IMR-90 (cell line): Measurements from ENCODE around the gene DCHS2. TPM values are rescaled to one million over a fixed set of nuclear protein-coding genes. Genes with fewer than 3 reads are reported as not detected.

Source experiments
- ATAC-seq: fragments of 200-7000 bp; cut with Tn5 transposase; 2 replicates; pipeline ENCODE4 v1.9.1; 2020; ENCODE audit warnings: low read depth, mild to moderate bottlenecking, moderate library complexity
- BruUV-seq: library from RNA; stranded (reverse); fragments of 400-500 nt; replicated peaks from 2 replicates; lab custom pipeline; 2021; lab: Mats Ljungman, UMichigan
- CTCF ChIA-PET: fragments of 300-600 bp; formaldehyde crosslinking; extraction: SDS; loops from one replicate; lab custom pipeline; 2021; ENCODE audit warnings: antibody characterized with exemption; lab: Yijun Ruan, JAX
- POLR2A ChIA-PET: fragments of 300-600 bp; sonication (Branson Sonifier 250); formaldehyde crosslinking; loops from one replicate; lab custom pipeline; 2022; ENCODE audit warnings: antibody characterized with exemption; ENCODE audit not compliant: unreplicated experiment; lab: Charles Lee
- DNase-seq: peaks from one replicate; pipeline ENCODE4 v3.0.0; 2013
- H2AFZ ChIP-seq: replicated peaks from 2 replicates; pipeline ENCODE3; 2013; ENCODE audit warnings: low read length, mild to moderate bottlenecking; ENCODE audit not compliant: poor library complexity
- H2AK5ac ChIP-seq: 2 replicates; pipeline ENCODE4 v1.6.1; 2013; ENCODE audit warnings: low read depth, low read length, inconsistent platforms
- H2AK9ac ChIP-seq: replicated peaks from 2 replicates; pipeline ENCODE3; 2013; ENCODE audit warnings: mild to moderate bottlenecking, low read depth, low read length, moderate library complexity; ENCODE audit not compliant: poor library complexity
- H2BK120ac ChIP-seq: 2 replicates; pipeline ENCODE4 v1.6.1; 2013; ENCODE audit warnings: low read depth, low read length, inconsistent platforms
- H2BK15ac ChIP-seq: 3 replicates; pipeline ENCODE4 v1.6.1; 2013; ENCODE audit warnings: low read depth, low read length, inconsistent platforms
- H2BK20ac ChIP-seq: 2 replicates; pipeline ENCODE4 v1.6.1; 2013; ENCODE audit warnings: low read depth, mild to moderate bottlenecking, inconsistent platforms, low read length, moderate library complexity
- H2BK5ac ChIP-seq: 2 replicates; pipeline ENCODE4 v1.6.1; 2013; ENCODE audit warnings: mild to moderate bottlenecking, low read depth, low read length, inconsistent platforms; ENCODE audit not compliant: poor library complexity, severe bottlenecking
- H3K14ac ChIP-seq: replicated peaks from 2 replicates; pipeline ENCODE4 v1.6.1; 2013; ENCODE audit warnings: low read depth, low read length, inconsistent platforms
- H3K18ac ChIP-seq: 2 replicates; pipeline ENCODE4 v1.6.1; 2013; ENCODE audit warnings: low read depth, low read length, control low read depth
- H3K23ac ChIP-seq: 2 replicates; pipeline ENCODE4 v1.6.1; 2013; ENCODE audit warnings: low read depth, low read length, inconsistent platforms
- H3K27ac ChIP-seq: 2 replicates; pipeline ENCODE4 v1.5.1; 2013; ENCODE audit warnings: mild to moderate bottlenecking, control low read depth, low read length; ENCODE audit not compliant: insufficient read depth
- H3K27me3 ChIP-seq: 2 replicates; pipeline ENCODE4 v1.6.1; 2013; ENCODE audit warnings: low read length; ENCODE audit not compliant: control insufficient read depth, insufficient read depth
- H3K36me3 ChIP-seq: 2 replicates; pipeline ENCODE4 v1.6.1; 2013; ENCODE audit warnings: low read length, mixed read lengths; ENCODE audit not compliant: control insufficient read depth, insufficient read depth
- H3K4ac ChIP-seq: 2 replicates; pipeline ENCODE4 v1.6.1; 2013; ENCODE audit warnings: low read depth, low read length, inconsistent platforms
- H3K4me1 ChIP-seq: 2 replicates; pipeline ENCODE4 v1.6.1; 2013; ENCODE audit warnings: low read length, mixed read lengths; ENCODE audit not compliant: control insufficient read depth, insufficient read depth
- H3K4me2 ChIP-seq: 2 replicates; pipeline ENCODE4 v1.6.1; 2013; ENCODE audit warnings: low read depth, mild to moderate bottlenecking, control low read depth, low read length, moderate library complexity
- H3K4me3 ChIP-seq: 2 replicates; pipeline ENCODE4 v1.5.1; 2013; ENCODE audit warnings: low read depth, mild to moderate bottlenecking, control low read depth, low read length, moderate library complexity; ENCODE audit not compliant: insufficient read depth
- H3K56ac ChIP-seq: 2 replicates; pipeline ENCODE4 v1.6.1; 2013; ENCODE audit warnings: low read length, inconsistent platforms; ENCODE audit not compliant: insufficient read depth; ENCODE audit errors: extremely low read depth
- H3K79me1 ChIP-seq, 2 experiments: 2 replicates each; pipeline ENCODE4 v1.6.1; 2013; ENCODE audit warnings: low read length in 2 of 2, inconsistent platforms in 1 of 2, low read depth in 1 of 2
- H3K9ac ChIP-seq: 2 replicates; pipeline ENCODE4 v1.6.1; 2013; ENCODE audit warnings: low read depth, low read length, control low read depth
- H3K9me1 ChIP-seq: 2 replicates; pipeline ENCODE4 v1.6.1; 2013; ENCODE audit warnings: low read length, inconsistent platforms; ENCODE audit not compliant: insufficient read depth
- H3K9me3 ChIP-seq: 2 replicates; pipeline ENCODE4 v1.6.1; 2013; ENCODE audit warnings: low read length; ENCODE audit not compliant: control insufficient read depth, insufficient read depth
- H4K20me1 ChIP-seq: 2 replicates; pipeline ENCODE4 v1.6.1; 2013; ENCODE audit warnings: low read length, inconsistent platforms; ENCODE audit not compliant: insufficient read depth
- H4K5ac ChIP-seq: 2 replicates; pipeline ENCODE4 v1.6.1; 2013; ENCODE audit warnings: mild to moderate bottlenecking, low read depth, low read length, control low read depth
- H4K8ac ChIP-seq, 2 experiments: 2 replicates each; pipeline ENCODE4 v1.6.1; 2013; ENCODE audit warnings: low read depth in 2 of 2, low read length in 2 of 2, control low read depth in 1 of 2, inconsistent platforms in 1 of 2
- H4K91ac ChIP-seq: 2 replicates; pipeline ENCODE4 v1.6.1; 2013; ENCODE audit warnings: low read depth, low read length, inconsistent platforms; ENCODE audit not compliant: insufficient read depth
- BHLHE40 ChIP-seq: fragments of 150-350 bp; IDR thresholded peaks from 2 replicates; pipeline ENCODE4 v1.6.1; 2016; ENCODE audit warnings: mild to moderate bottlenecking, low read depth, low read length
- CEBPB ChIP-seq: IDR thresholded peaks from 2 replicates; pipeline ENCODE4 v1.6.1; 2012; ENCODE audit warnings: low read depth, low read length, improper control_type of control experiment
- NFE2L2 ChIP-seq: fragments of 150-350 bp; IDR thresholded peaks from 2 replicates; pipeline ENCODE4 v1.6.1; 2016; ENCODE audit warnings: low read depth, mild to moderate bottlenecking, low read length
- RAD21 ChIP-seq: IDR thresholded peaks from 2 replicates; pipeline ENCODE4 v1.6.1; 2012; ENCODE audit warnings: low read length, improper control_type of control experiment
- RFX5 ChIP-seq: IDR thresholded peaks from 2 replicates; pipeline ENCODE4 v1.8.0; 2012; ENCODE audit warnings: low read depth, mild to moderate bottlenecking, low read length, moderate library complexity
- SMC3 ChIP-seq: fragments of 150-350 bp; IDR thresholded peaks from 2 replicates; pipeline ENCODE4 v1.6.1; 2016; ENCODE audit warnings: low read depth, mild to moderate bottlenecking, antibody characterized with exemption, low read length, moderate library complexity
- WGBS, 2 experiments: methylation state at CpG; one replicate each; pipeline versions ENCODE4 v1.1.5 to v1.1.7; 2013; ENCODE audit warnings: missing lambda C conversion rate in 2 of 2; ENCODE audit not compliant: insufficient read length in 1 of 2; ENCODE audit errors: extremely low coverage in 2 of 2; 5-methylcytosine and 5-hydroxymethylcytosine counted together
- dilution Hi-C: fragments of 300-500 bp; cut with HindIII; formaldehyde crosslinking; loops from one replicate; pipeline ENCODE4 v1.14.3; 2018; ENCODE audit warnings: low sequenced_read_pairs; ENCODE audit not compliant: unreplicated experiment
- in situ Hi-C: fragments of 300-500 bp; cut with MboI; formaldehyde crosslinking; loops from 3 replicates; pipeline ENCODE4 v1.14.3; 2019; ENCODE audit warnings: low sequenced_read_pairs, inconsistent platforms, mixed read lengths
- intact Hi-C: fragments of 100-400 bp; cut with micrococcal nuclease; formaldehyde crosslinking; loops from 2 replicates; pipeline ENCODE4 v1.10.0; 2022
- polyA plus RNA-seq, 3 experiments: library from polyadenylated mRNA; depleted of rRNA; stranded (reverse); fragments of >200 nt; gene quantifications; 2 replicates each; pipeline ENCODE4 v1.2.3, GENCODE V29; 2012; ENCODE audit warnings: low replicate concordance in 1 of 3
- total RNA-seq: library from RNA; depleted of rRNA; stranded (reverse); fragments of >200 nt; gene quantifications from 2 replicates; pipeline ENCODE4 v1.2.3, GENCODE V29; 2012
- TF ChIP-seq, protein P1 (sequence below): fragments of 150-350 bp; IDR thresholded peaks from 2 replicates; pipeline ENCODE4 v1.6.1; 2016; ENCODE audit warnings: low read depth, mild to moderate bottlenecking, low read length, moderate library complexity, borderline replicate concordance
- TF ChIP-seq, protein P2 (sequence below): conservative IDR thresholded peaks from 2 replicates; pipeline ENCODE4 v1.5.1; 2012; ENCODE audit warnings: mild to moderate bottlenecking, low read depth, low read length, improper control_type of control experiment

Gene DCHS2
- total and polyA plus RNA-seq, 2 of the 4 experiments (the other 2 are of a cell fraction) = not detected

DNA sequence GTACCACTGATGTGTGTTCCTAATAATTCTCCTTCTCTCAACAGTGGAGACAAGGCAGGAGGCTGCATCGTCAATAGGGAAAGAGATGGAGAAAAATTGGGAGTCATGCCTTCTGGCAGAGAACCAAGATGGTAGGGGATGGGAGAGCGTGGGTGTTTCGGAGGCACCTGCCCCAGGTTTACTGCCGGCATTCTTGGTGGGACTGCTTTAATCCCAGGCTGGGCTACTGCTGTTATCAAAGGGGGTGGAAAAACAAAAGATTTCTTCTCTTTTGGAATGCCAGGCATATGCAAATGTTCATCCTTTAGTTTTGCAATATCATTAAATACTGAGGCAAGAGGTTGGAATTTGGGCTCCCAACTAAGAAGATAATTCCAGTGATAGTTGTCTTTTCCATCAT is 257.0 kb downstream of the DCHS2 start:
- no peaks in the 10 kb centered on the region for H3K9me1 ChIP-seq
- H4K5ac ChIP-seq = no peak overlapping the region
- H2AK9ac ChIP-seq = no peak overlapping the region
- no peak overlapping the region for H2BK5ac ChIP-seq
- no peak overlapping the region for H2AK5ac ChIP-seq
- ChIA-PET POLR2A (no interaction called here), CTCF (no interaction called here)
- no peak overlapping the region for H4K91ac ChIP-seq
- H3K18ac ChIP-seq = no peak overlapping the region
- H3K36me3 ChIP-seq = no peaks in the 10 kb centered on the region
- no peak overlapping the region for H3K23ac ChIP-seq
- no peaks in the 10 kb centered on the region for H4K20me1 ChIP-seq
- no peak overlapping the region for H3K56ac ChIP-seq
- no peak overlapping the region for H2BK15ac ChIP-seq
- WGBS, 2 experiments = no CpG with 5 or more reads among the region's 4 CpGs
- no peak overlapping the region for H3K9ac ChIP-seq
- H3K27ac ChIP-seq = no peak overlapping the region
- in situ Hi-C loops = no loop called here
- H3K4me2 ChIP-seq = no peak overlapping the region
- H3K27me3 ChIP-seq = no peaks in the 10 kb centered on the region
- H4K8ac ChIP-seq = no peak overlapping the region
- no peaks in the 10 kb centered on the region for H3K79me1 ChIP-seq
- no peak overlapping the region for H3K4me3 ChIP-seq
- no peaks in the 10 kb centered on the region for H3K4me1 ChIP-seq
- no peaks in the 10 kb centered on the region for H3K9me3 ChIP-seq
- no peak for ATAC-seq
- H2BK120ac ChIP-seq = no peak overlapping the region
- dilution Hi-C loops = no loop called here
- H2AFZ ChIP-seq = no peak overlapping the region
- no peak overlapping the region for H3K14ac ChIP-seq
- no peak for DNase-seq
- BruUV-seq = no TSS peak
- no peak overlapping the region for H2BK20ac ChIP-seq
- intact Hi-C loops = no loop called here
- TF ChIP-seq NFE2L2 (no peak), BHLHE40 (no peak), RFX5 (no peak), SMC3 (no peak), RAD21 (no peak), CEBPB (no peak)
- TF ChIP-seq, protein P1, sequence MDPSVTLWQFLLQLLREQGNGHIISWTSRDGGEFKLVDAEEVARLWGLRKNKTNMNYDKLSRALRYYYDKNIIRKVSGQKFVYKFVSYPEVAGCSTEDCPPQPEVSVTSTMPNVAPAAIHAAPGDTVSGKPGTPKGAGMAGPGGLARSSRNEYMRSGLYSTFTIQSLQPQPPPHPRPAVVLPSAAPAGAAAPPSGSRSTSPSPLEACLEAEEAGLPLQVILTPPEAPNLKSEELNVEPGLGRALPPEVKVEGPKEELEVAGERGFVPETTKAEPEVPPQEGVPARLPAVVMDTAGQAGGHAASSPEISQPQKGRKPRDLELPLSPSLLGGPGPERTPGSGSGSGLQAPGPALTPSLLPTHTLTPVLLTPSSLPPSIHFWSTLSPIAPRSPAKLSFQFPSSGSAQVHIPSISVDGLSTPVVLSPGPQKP = no peak
- TF ChIP-seq, protein P2, sequence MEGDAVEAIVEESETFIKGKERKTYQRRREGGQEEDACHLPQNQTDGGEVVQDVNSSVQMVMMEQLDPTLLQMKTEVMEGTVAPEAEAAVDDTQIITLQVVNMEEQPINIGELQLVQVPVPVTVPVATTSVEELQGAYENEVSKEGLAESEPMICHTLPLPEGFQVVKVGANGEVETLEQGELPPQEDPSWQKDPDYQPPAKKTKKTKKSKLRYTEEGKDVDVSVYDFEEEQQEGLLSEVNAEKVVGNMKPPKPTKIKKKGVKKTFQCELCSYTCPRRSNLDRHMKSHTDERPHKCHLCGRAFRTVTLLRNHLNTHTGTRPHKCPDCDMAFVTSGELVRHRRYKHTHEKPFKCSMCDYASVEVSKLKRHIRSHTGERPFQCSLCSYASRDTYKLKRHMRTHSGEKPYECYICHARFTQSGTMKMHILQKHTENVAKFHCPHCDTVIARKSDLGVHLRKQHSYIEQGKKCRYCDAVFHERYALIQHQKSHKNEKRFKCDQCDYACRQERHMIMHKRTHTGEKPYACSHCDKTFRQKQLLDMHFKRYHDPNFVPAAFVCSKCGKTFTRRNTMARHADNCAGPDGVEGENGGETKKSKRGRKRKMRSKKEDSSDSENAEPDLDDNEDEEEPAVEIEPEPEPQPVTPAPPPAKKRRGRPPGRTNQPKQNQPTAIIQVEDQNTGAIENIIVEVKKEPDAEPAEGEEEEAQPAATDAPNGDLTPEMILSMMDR = no peak
- H3K4ac ChIP-seq = no peak overlapping the region
